Activated CD8-positive, alpha-beta T cell treated with anti-CD3 and anti-CD28 coated beads for 36 hours (primary cell): Measurements from ENCODE around the gene METAP1D. TPM values are rescaled to one million over a fixed set of nuclear protein-coding genes. Genes with fewer than 3 reads are reported as not detected.

Source experiments
- ATAC-seq: fragments of 200-7000 bp; cut with Tn5 transposase; one replicate; pipeline ENCODE4 v1.10.0; 2021; ENCODE audit warnings: mild to moderate bottlenecking, moderate library complexity
- CTCF ChIA-PET: fragments of 350-600 bp; sonication (Branson Sonifier 250); formaldehyde crosslinking; loops from one replicate; lab custom pipeline; 2021; ENCODE audit warnings: antibody characterized with exemption; lab: Charles Lee
- POLR2A ChIA-PET: fragments of 350-600 bp; sonication (Branson Sonifier 250); formaldehyde crosslinking; loops from one replicate; lab custom pipeline; 2021; ENCODE audit warnings: antibody characterized with exemption; lab: Charles Lee
- DNase-seq: peaks from one replicate; pipeline ENCODE4 v3.0.0-alpha.2; 2020
- H3K27ac Mint-ChIP-seq: one replicate; pipeline ENCODE4 v1.8.0; 2021; ENCODE audit warnings: mild to moderate bottlenecking, mixed read lengths
- H3K27me3 Mint-ChIP-seq: one replicate; pipeline ENCODE4 v1.8.0; 2021; ENCODE audit warnings: mixed read lengths
- H3K36me3 Mint-ChIP-seq: one replicate; pipeline ENCODE4 v1.8.0; 2021; ENCODE audit warnings: low read depth, mixed read lengths
- H3K4me1 Mint-ChIP-seq: one replicate; pipeline ENCODE4 v1.8.0; 2021; ENCODE audit warnings: low read depth, mixed read lengths
- H3K4me3 Mint-ChIP-seq: one replicate; pipeline ENCODE4 v1.8.0; 2021; ENCODE audit warnings: mild to moderate bottlenecking, moderate library complexity, mixed read lengths
- H3K9me3 Mint-ChIP-seq: one replicate; pipeline ENCODE4 v1.8.0; 2021; ENCODE audit warnings: mixed read lengths
- intact Hi-C: fragments of 100-400 bp; cut with micrococcal nuclease; formaldehyde crosslinking; loops from one replicate; pipeline ENCODE4 v1.10.0; 2022
- total RNA-seq, 2 experiments: library from RNA; stranded (reverse); gene quantifications; one replicate each; pipeline ENCODE4 v1.2.3, GENCODE V29; 2021
- TF ChIP-seq, protein P1 (sequence below): fragments of 200-600 bp; IDR thresholded peaks from one replicate; pipeline ENCODE4 v1.8.0; 2022; ENCODE audit warnings: antibody characterized with exemption, mild to moderate bottlenecking

METAP1D gene
- total RNA-seq, 2 experiments from 2014 or later = 5.4 to 8.8 TPM

GRCh38 chr2:172095146-172095904, 95.6 kb downstream of the METAP1D start:
- ChIA-PET CTCF (interaction anchor here (0.7 to 2.6 kb wide), 10 partner anchors 9 to 552 kb away, joined by 3 to 9 read pairs (median 5); partner anchors contain the start of gene DLX1), POLR2A (interaction anchor here (0.6 to 1.8 kb wide), 2 partner anchors 13 to 308 kb away, joined by 3 to 6 read pairs; no protein-coding TSS in a partner anchor)
- TF ChIP-seq, protein P1, sequence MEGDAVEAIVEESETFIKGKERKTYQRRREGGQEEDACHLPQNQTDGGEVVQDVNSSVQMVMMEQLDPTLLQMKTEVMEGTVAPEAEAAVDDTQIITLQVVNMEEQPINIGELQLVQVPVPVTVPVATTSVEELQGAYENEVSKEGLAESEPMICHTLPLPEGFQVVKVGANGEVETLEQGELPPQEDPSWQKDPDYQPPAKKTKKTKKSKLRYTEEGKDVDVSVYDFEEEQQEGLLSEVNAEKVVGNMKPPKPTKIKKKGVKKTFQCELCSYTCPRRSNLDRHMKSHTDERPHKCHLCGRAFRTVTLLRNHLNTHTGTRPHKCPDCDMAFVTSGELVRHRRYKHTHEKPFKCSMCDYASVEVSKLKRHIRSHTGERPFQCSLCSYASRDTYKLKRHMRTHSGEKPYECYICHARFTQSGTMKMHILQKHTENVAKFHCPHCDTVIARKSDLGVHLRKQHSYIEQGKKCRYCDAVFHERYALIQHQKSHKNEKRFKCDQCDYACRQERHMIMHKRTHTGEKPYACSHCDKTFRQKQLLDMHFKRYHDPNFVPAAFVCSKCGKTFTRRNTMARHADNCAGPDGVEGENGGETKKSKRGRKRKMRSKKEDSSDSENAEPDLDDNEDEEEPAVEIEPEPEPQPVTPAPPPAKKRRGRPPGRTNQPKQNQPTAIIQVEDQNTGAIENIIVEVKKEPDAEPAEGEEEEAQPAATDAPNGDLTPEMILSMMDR = no peak
- DNase-seq (peak; percentile 80), ATAC-seq (peak; percentile 61)
- intact Hi-C loops = no loop called here
- peaks cover 72% of the 10 kb centered on the region for H3K27me3 Mint-ChIP-seq
- H3K9me3 Mint-ChIP-seq = no peaks in the 10 kb centered on the region
- H3K27ac Mint-ChIP-seq = no peak overlapping the region
- peak overlapping the region; percentile 73 for H3K4me3 Mint-ChIP-seq
- no peaks in the 10 kb centered on the region for H3K36me3 Mint-ChIP-seq
- peaks cover 40% of the 10 kb centered on the region for H3K4me1 Mint-ChIP-seq

GRCh38 chr2:172095905-172096625, 96.3 kb downstream of the METAP1D start:
- H3K27me3 Mint-ChIP-seq = peaks cover 71% of the 10 kb centered on the region
- no peak for ATAC-seq
- intact Hi-C loops = no loop called here
- TF ChIP-seq, protein P1 = peak; percentile 18
- peaks cover 43% of the 10 kb centered on the region for H3K4me1 Mint-ChIP-seq
- H3K4me3 Mint-ChIP-seq = peak overlapping the region; percentile 73
- no peaks in the 10 kb centered on the region for H3K36me3 Mint-ChIP-seq
- POLR2A ChIA-PET = interaction anchor here (0.6 to 1.8 kb wide), 2 partner anchors 14 to 309 kb away, joined by 3 to 6 read pairs; no protein-coding TSS in a partner anchor
- CTCF ChIA-PET = interaction anchor here (0.6 to 2.6 kb wide), 10 partner anchors 9 to 553 kb away, joined by 3 to 9 read pairs (median 6); partner anchors contain the start of gene DLX1
- no peak overlapping the region for H3K27ac Mint-ChIP-seq
- no peaks in the 10 kb centered on the region for H3K9me3 Mint-ChIP-seq
- no peak for DNase-seq

- ChIA-PET CTCF (interaction anchor here (0.6 to 2.6 kb wide), 8 partner anchors 8 to 365 kb away, joined by 3 to 9 read pairs (median 6); no protein-coding TSS in a partner anchor), POLR2A (interaction anchor here (1.8 kb wide), 1 partner anchor 15 kb away, joined by 6 read pairs; no protein-coding TSS in a partner anchor)
- H3K27ac Mint-ChIP-seq = no peak overlapping the region
- H3K4me1 Mint-ChIP-seq = peaks cover 49% of the 10 kb centered on the region
- no peaks in the 10 kb centered on the region for H3K36me3 Mint-ChIP-seq
- ATAC-seq = no peak
- DNase-seq = peak; percentile 33
- H3K4me3 Mint-ChIP-seq = peak overlapping the region; percentile 47
- H3K27me3 Mint-ChIP-seq = peaks cover 72% of the 10 kb centered on the region
- intact Hi-C loops = no loop called here
- TF ChIP-seq, protein P1 = no peak
- no peaks in the 10 kb centered on the region for H3K9me3 Mint-ChIP-seq
These were observed 97.1 kb downstream of the METAP1D start for GRCh38 chr2:172096626-172097547.

- H3K27ac Mint-ChIP-seq = no peak overlapping the region
- TF ChIP-seq, protein P1 = no peak
- ChIA-PET POLR2A (no interaction called here), CTCF (interaction anchor here (1.1 to 1.2 kb wide), 2 partner anchors 9 to 394 kb away, joined by 3 to 4 read pairs; no protein-coding TSS in a partner anchor)
- DNase-seq (peak; percentile 37), ATAC-seq (no peak)
- no peak overlapping the region for H3K4me3 Mint-ChIP-seq
- peaks cover 68% of the 10 kb centered on the region for H3K27me3 Mint-ChIP-seq
- peaks cover 51% of the 10 kb centered on the region for H3K4me1 Mint-ChIP-seq
- no peaks in the 10 kb centered on the region for H3K36me3 Mint-ChIP-seq
- intact Hi-C loops = no loop called here
- no peaks in the 10 kb centered on the region for H3K9me3 Mint-ChIP-seq
These were observed 97.9 kb downstream of the METAP1D start for GRCh38 chr2:172097557-172098131.
